ENCODE results near the gene AHDC1. TPM values are rescaled to one million over a fixed set of nuclear protein-coding genes. Genes with fewer than 3 reads are reported as not detected.

Gene AHDC1
- polyA plus RNA-seq, 2 of the 4 experiments (the other 2 are of a cell fraction): 1.3 to 11.5 TPM

DNA sequence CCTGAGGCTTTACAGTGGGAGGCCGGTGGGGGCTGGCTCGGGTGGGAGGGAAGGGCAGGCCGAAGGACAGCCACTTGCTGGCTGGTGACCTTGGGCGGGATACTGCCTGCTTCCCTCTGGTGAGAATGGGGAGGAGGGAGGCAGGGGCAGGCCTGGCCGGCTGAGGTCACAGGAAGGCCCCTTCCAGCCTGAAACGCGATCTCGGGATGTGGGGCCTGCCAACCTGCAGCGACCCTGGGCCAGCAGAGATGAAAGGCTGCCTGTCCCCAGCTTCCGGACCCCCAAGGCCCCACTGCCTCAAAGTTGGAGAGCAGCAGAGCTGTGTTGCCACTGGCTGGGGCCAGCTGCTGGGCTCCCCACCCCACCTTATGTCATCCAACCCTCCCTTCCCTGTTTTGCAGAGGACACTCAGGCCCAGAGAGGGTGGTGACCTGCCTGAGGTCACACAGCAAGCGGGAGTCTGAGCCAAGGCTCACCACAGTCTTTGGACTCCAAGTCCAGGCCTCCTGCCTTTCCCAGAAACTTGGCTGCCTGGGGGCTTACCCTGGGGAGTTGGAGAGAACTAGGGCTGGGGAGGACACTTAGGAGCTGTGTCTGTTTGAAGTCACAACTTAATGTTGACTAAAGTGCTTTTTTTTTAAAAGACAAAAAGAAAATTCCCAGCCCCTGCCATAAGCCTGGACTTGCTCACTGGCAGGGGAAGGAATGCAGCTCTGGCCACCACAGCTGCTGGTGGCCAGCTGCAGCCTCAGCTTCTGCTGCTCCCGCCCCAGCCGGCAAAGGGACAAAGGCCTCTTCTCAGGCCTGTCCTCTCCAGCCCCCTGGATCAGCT lies 99.1 kb downstream of the AHDC1 start:
- peak in 1 of 2 experiments; percentile 39; a peak in 3 of 6 replicates for ATAC-seq
- CTCF ChIA-PET: interaction anchor here (0.6 to 2.2 kb wide), 4 partner anchors 51 to 220 kb away, joined by 3 to 8 read pairs (median 4); no protein-coding TSS in a partner anchor
- H3K4me1 ChIP-seq: peaks cover 12% of the 10 kb centered on the region
- no peaks in the 10 kb centered on the region for H3K9me3 ChIP-seq
- peak overlapping the region; percentile 19; the same call in 1 of the 3 replicates for H3K4me2 ChIP-seq
- no peak for FAIRE-seq
- peak overlapping the region; percentile 38 to 77; a peak in 4 of 6 replicates for H3K27ac ChIP-seq
- TF ChIP-seq RAD21 (conservative IDR thresholded peaks at IDR 0.05 in 1 of 2, IDR thresholded peaks at IDR 0.05 in 1 of 2): no peak
- no peak for TF ChIP-seq MYC (IDR thresholded peaks at IDR 0.05; ENCODE audit: borderline replicate concordance, low read length)
- TF ChIP-seq JUNB (IDR thresholded peaks at IDR 0.05): no peak
- TF ChIP-seq FOSB (CRISPR knock-in tag; IDR thresholded peaks at IDR 0.05): no peak
- TF ChIP-seq CBX8 (IDR thresholded peaks at IDR 0.05): no peak
- peak; percentile 71 for TF ChIP-seq ZFP36 (IDR thresholded peaks at IDR 0.05; ENCODE audit: borderline replicate concordance, partially characterized antibody)
- TF ChIP-seq FOSL2 (IDR thresholded peaks at IDR 0.05): no peak
- no peak for TF ChIP-seq FOSL2 (CRISPR knock-in tag; IDR thresholded peaks at IDR 0.05)
- no peak overlapping the region for H3K4me3 ChIP-seq
- POLR2A ChIA-PET: no interaction called here
- WGBS (ENCODE audit: missing lambda C conversion rate): 71% methylated on average over 5 of the region's 13 CpGs
- no peak for DNase-seq (ENCODE audit: low read depth in 1 of 2, low spot score in 1 of 2)

DNA sequence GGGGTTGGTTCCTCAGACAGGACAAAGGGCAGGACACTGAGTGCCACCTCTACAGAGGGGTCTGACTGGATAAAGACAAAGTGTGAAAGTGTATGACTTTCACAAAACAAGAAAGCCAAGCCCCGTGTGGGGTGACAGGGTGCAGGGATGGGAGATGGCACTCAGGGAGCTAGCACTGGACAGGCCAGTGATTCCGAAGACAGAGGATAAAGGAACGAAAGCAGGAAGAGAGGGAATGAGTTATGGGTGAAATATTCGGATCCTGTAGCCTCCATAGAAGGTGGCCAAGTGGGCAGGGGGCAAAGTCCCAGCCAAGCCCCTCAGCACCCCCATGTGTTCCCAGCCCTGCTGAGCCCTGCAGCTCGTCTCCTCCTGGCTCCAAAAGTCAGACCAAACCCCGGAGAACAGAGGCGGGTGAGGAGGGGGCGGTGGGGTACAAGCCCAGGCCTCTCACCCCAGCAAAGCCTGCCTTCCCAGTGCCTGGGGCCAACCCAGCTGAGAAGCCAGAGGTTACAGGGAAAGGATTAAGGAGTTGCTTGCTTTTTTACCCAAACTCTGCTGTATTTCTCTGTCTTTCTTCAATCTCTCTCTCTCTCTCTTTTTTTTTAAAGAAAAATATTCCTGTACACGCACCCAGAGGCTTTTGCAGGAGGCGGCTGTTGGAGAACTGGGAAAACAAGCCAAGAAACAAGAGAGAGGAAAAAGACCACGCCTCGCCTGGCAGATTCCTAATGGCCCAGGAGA lies 99.9 kb downstream of the AHDC1 start:
- ChIA-PET CTCF (interaction anchor here (0.6 to 2.2 kb wide), 3 partner anchors 52 to 219 kb away, joined by 3 to 8 read pairs (median 5); no protein-coding TSS in a partner anchor), POLR2A (no interaction called here)
- peaks cover 12% of the 10 kb centered on the region for H3K4me1 ChIP-seq
- H3K27ac ChIP-seq: peak overlapping the region; percentile 38 to 77; a peak in 4 of 6 replicates
- DNase-seq (ENCODE audit: low read depth in 1 of 2, low spot score in 1 of 2) (no peak), FAIRE-seq (no peak), ATAC-seq (peak in 1 of 2 experiments; percentile 45; a peak in 3 of 6 replicates)
- H3K4me2 ChIP-seq: peak overlapping the region; percentile 19; the same call in 1 of the 3 replicates
- TF ChIP-seq FOSB (CRISPR knock-in tag; IDR thresholded peaks at IDR 0.05): no peak
- TF ChIP-seq RCOR1 (IDR thresholded peaks at IDR 0.05; ENCODE audit: low read depth, low read length): no peak
- TF ChIP-seq RNF2 (IDR thresholded peaks at IDR 0.05; ENCODE audit: borderline replicate concordance, low read depth): no peak
- no peak for TF ChIP-seq HEYL (CRISPR knock-in tag; IDR thresholded peaks at IDR 0.05)
- TF ChIP-seq KDM1A (IDR thresholded peaks at IDR 0.05; ENCODE audit: low read depth): no peak
- TF ChIP-seq EHF (CRISPR knock-in tag; IDR thresholded peaks at IDR 0.05): no peak
- TF ChIP-seq NR3C1 (IDR thresholded peaks at IDR 0.05): no peak
- TF ChIP-seq PHF8 (IDR thresholded peaks at IDR 0.05; ENCODE audit: borderline replicate concordance, low read depth): no peak
- TF ChIP-seq, protein P1, sequence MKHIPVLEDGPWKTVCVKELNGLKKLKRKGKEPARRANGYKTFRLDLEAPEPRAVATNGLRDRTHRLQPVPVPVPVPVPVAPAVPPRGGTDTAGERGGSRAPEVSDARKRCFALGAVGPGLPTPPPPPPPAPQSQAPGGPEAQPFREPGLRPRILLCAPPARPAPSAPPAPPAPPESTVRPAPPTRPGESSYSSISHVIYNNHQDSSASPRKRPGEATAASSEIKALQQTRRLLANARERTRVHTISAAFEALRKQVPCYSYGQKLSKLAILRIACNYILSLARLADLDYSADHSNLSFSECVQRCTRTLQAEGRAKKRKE (CRISPR knock-in tag; IDR thresholded peaks at IDR 0.05; ENCODE audit: low read depth): no peak
- no peak for TF ChIP-seq ESRRA (IDR thresholded peaks at IDR 0.05; ENCODE audit: borderline replicate concordance, low read length)
- TF ChIP-seq HOXB13 (CRISPR knock-in tag; IDR thresholded peaks at IDR 0.05; ENCODE audit: low read depth): no peak
- TF ChIP-seq ZFP36 (IDR thresholded peaks at IDR 0.05; ENCODE audit: borderline replicate concordance, partially characterized antibody): no peak
- TF ChIP-seq, protein P2, sequence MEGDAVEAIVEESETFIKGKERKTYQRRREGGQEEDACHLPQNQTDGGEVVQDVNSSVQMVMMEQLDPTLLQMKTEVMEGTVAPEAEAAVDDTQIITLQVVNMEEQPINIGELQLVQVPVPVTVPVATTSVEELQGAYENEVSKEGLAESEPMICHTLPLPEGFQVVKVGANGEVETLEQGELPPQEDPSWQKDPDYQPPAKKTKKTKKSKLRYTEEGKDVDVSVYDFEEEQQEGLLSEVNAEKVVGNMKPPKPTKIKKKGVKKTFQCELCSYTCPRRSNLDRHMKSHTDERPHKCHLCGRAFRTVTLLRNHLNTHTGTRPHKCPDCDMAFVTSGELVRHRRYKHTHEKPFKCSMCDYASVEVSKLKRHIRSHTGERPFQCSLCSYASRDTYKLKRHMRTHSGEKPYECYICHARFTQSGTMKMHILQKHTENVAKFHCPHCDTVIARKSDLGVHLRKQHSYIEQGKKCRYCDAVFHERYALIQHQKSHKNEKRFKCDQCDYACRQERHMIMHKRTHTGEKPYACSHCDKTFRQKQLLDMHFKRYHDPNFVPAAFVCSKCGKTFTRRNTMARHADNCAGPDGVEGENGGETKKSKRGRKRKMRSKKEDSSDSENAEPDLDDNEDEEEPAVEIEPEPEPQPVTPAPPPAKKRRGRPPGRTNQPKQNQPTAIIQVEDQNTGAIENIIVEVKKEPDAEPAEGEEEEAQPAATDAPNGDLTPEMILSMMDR (IDR thresholded peaks at IDR 0.05): no peak
- TF ChIP-seq MYC (IDR thresholded peaks at IDR 0.05; ENCODE audit: borderline replicate concordance, low read length): no peak
- no peak for TF ChIP-seq ZNF302 (CRISPR knock-in tag; IDR thresholded peaks at IDR 0.05)
- TF ChIP-seq RARB (CRISPR knock-in tag; IDR thresholded peaks at IDR 0.05): no peak
- TF ChIP-seq EP300 (IDR thresholded peaks at IDR 0.05): no peak
- no peak for TF ChIP-seq HOXB5 (CRISPR knock-in tag; IDR thresholded peaks at IDR 0.05)
- no peak for TF ChIP-seq NPAS2 (CRISPR knock-in tag; IDR thresholded peaks at IDR 0.05; ENCODE audit: borderline replicate concordance)
- H3K4me3 ChIP-seq: no peak overlapping the region
- no peaks in the 10 kb centered on the region for H3K9me3 ChIP-seq
- WGBS (ENCODE audit: missing lambda C conversion rate): 67% methylated on average over 10 of the region's 12 CpGs

Measured in A549 (cell line).